GM10248 (cell line): ENCODE results near the gene INSYN2B.

Experiments
- CTCF ChIA-PET: fragments of 300-600 bp; sonication (Branson Sonifier 250); formaldehyde crosslinking; extraction: SDS; loops from one replicate; lab custom pipeline; 2021; ENCODE audit warnings: antibody characterized with exemption; lab: Yijun Ruan, JAX
- POLR2A ChIA-PET: fragments of 350-650 bp; sonication (Branson Sonifier 250); formaldehyde crosslinking; extraction: SDS; loops from one replicate; lab custom pipeline; 2020; ENCODE audit warnings: antibody characterized with exemption; lab: Yijun Ruan, JAX
- DNase-seq: peaks from one replicate; pipeline ENCODE4 v3.0.0; 2012; ENCODE audit errors: extremely low spot score
- TF ChIP-seq, protein P1 (sequence below): IDR thresholded peaks from 2 replicates; pipeline ENCODE4 v1.5.1; 2012; ENCODE audit warnings: mild to moderate bottlenecking, low read depth; ENCODE audit errors: extremely low read depth, missing control alignments, control extremely low read depth

Gene INSYN2B

DNA sequence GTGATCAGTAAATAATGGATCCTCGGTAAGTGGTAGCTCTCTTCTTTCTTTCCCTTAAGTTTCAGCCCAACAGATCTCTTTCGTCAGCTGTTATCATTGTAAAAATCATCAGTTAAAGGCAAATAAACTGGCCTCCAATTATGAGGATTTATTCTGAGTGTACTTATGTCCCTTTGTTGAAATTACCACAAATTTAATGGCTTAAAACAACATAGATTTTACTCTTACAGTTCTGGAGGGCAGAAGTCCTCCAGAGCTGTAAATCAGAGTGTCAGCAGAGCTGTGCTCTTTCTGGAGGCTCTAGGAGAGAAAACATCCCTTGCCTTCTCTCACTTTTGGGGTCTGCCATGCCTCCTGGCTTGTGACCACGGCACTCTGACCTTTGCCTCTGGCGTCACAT lies 104.6 kb downstream of the INSYN2B start:
- CTCF ChIA-PET: interaction anchor here (1.0 kb wide), 1 partner anchor 76 kb away, joined by 3 read pairs; no protein-coding TSS in a partner anchor
- no peak for DNase-seq
- POLR2A ChIA-PET: no interaction called here
- TF ChIP-seq, protein P1, sequence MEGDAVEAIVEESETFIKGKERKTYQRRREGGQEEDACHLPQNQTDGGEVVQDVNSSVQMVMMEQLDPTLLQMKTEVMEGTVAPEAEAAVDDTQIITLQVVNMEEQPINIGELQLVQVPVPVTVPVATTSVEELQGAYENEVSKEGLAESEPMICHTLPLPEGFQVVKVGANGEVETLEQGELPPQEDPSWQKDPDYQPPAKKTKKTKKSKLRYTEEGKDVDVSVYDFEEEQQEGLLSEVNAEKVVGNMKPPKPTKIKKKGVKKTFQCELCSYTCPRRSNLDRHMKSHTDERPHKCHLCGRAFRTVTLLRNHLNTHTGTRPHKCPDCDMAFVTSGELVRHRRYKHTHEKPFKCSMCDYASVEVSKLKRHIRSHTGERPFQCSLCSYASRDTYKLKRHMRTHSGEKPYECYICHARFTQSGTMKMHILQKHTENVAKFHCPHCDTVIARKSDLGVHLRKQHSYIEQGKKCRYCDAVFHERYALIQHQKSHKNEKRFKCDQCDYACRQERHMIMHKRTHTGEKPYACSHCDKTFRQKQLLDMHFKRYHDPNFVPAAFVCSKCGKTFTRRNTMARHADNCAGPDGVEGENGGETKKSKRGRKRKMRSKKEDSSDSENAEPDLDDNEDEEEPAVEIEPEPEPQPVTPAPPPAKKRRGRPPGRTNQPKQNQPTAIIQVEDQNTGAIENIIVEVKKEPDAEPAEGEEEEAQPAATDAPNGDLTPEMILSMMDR: no peak

DNA sequence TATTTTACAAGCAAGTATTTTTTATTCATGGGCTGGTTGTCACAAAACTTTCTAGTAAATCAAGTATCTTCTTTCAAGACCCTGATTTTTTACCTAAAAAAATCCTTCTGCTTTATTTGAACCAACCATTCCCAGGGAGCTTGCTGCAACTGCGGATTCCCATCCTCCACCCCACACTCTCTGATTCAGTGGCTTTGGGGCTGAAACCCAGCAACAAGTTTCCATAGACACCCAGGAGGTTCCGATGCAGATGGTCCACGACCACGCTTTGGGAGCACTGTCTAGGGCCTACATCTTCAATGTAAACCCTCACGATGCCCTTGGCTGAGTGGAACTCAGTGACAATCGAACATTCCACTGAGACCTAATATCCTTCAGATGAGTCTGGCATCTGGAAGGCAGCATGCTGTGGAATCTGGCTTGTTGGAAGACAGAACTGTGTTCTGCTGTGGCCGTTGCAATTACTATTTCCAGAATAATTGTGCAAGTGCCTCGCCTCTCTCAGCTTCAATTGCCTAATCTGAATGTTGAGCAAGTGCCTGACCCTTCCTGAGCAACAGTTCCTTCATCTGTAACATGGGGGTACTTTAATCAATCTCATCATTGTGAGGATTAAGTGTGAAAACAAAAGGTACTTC lies 105.1 kb downstream of the INSYN2B start:
- TF ChIP-seq, protein P1: no peak
- ChIA-PET POLR2A (no interaction called here), CTCF (interaction anchor here (0.7 to 1.0 kb wide), 3 partner anchors 35 to 76 kb away, joined by 3 read pairs; no protein-coding TSS in a partner anchor)
- no peak for DNase-seq

DNA sequence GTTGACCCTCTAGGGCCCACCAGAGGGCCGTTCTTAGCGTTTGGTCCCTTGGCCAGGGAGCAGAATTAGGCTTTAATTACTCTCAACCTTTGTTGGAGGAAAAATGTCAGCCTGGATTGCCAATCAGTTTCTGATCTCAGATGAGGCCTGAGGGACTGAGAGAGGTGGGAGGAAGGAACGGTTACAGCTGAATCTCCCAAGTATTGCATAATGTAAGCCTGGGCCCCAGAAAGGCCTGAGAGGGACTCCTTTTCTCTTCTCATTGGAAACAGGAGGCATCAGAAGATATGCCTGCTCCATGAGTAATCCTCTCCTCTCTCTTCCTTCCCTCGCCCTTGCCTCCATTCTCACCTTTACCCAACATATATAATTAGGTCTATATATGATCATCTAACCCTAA lies 105.7 kb downstream of the INSYN2B start:
- TF ChIP-seq, protein P1: no peak
- DNase-seq: no peak
- POLR2A ChIA-PET: no interaction called here
- CTCF ChIA-PET: interaction anchor here (0.7 to 1.4 kb wide), 4 partner anchors 23 to 75 kb away, joined by 3 to 4 read pairs (median 3); no protein-coding TSS in a partner anchor

DNA sequence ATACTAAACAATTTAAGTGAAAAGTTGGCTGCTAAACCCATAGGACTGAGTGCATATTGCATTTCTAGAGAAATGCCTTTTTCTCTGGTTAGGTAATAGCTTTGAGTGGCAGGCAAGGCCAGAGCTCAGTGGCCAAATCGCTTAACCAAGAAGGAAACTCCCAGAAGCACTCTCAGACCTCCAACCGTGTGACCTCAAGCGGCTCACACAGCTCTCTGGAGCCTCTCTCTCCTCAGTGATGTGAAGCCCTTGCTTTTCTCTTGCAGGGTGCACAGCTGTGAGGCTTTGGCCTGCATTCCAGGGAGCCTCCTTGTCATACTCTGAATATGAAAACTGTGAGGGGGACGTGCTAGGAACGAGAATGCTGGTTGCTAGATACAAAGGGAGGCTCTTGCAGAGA lies 106.7 kb downstream of the INSYN2B start:
- ChIA-PET CTCF (interaction anchor here (0.7 to 1.4 kb wide), 3 partner anchors 18 to 44 kb away, joined by 3 to 4 read pairs (median 3); no protein-coding TSS in a partner anchor), POLR2A (no interaction called here)
- TF ChIP-seq, protein P1: no peak
- DNase-seq: no peak

DNA sequence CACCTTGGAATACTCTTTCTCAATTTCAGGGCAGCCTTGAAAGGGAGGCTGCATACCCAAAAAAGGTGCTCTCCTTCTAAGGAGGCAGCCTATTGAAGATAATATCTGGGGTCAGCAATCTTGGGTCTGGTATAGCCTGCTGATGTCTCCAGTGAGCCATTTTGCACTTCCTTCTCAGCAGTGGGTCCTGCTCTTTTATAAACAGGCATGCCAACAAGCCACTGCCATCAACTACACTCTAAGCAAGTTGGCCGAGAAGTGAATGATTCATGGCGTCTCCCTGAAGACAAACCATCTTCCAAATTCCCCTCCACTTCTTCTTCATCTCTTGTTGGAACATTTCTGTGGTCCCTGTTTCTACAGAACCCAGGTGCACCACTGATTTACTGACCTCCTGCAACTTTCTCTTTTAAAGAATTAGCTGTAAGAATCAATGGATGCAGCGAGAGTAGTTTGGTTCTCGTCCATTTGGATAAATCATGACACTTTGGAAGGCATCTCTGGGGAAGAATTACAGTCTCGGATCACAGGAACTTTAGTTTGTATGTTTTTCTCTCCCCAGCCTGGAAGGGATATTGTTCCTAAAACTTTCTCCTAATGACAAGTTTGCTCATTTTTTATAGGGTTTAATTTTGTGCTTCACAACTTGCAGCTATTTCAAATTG lies 108.3 kb downstream of the INSYN2B start:
- DNase-seq: no peak
- POLR2A ChIA-PET: interaction anchor here (0.5 kb wide), 1 partner anchor 92 kb away, joined by 3 read pairs; no protein-coding TSS in a partner anchor
- TF ChIP-seq, protein P1: no peak
- CTCF ChIA-PET: interaction anchor here (1.1 kb wide), 1 partner anchor 61 kb away, joined by 3 read pairs; no protein-coding TSS in a partner anchor

DNA sequence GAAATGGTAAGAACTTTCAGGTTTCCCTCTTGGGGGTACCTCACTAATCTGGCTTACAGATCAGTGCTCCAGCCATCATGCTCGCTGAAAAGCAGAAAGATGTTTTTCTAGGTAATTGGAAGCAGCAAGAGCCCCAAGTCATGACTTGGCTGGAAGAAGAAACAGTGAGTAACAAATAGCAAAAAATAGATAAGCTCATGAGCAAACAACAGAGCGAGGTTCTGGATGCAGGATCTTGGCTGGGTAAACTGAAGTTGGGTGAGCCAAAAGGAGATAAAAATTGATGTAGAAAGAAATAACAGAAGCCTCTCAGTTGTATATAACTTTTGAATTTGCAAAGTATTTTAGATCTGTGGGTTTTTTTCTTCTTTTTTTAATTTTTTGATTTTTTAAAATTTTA lies 110.1 kb downstream of the INSYN2B start:
- TF ChIP-seq, protein P1: no peak
- POLR2A ChIA-PET: no interaction called here
- CTCF ChIA-PET: interaction anchor here (1.2 kb wide), 1 partner anchor 11 kb away, joined by 6 read pairs; no protein-coding TSS in a partner anchor
- no peak for DNase-seq
